Nephron (organoid): ENCODE results near the gene MAGEC1.
"Not testable (repeated sequence)": the region's sequence is repeated elsewhere in the genome, so short reads cannot be mapped to it uniquely, and the experiment has no call there.

Experiments
- H3K27ac Mint-ChIP-seq, 3 experiments: 2 replicates each; pipeline ENCODE4 v1.8.0; 2020; ENCODE audit warnings: mixed read lengths in 3 of 3, mild to moderate bottlenecking in 2 of 3, moderate library complexity in 1 of 3
- H3K27me3 Mint-ChIP-seq: 2 replicates; pipeline ENCODE4 v1.8.0; 2021; ENCODE audit warnings: low read depth, mild to moderate bottlenecking, moderate library complexity, mixed read lengths
- H3K36me3 Mint-ChIP-seq: 2 replicates; pipeline ENCODE4 v1.8.0; 2020; ENCODE audit warnings: low read depth, mixed read lengths
- H3K4me1 Mint-ChIP-seq: 2 replicates; pipeline ENCODE4 v1.8.0; 2020; ENCODE audit warnings: mixed read lengths
- H3K4me3 Mint-ChIP-seq, 3 experiments: 2 replicates each; pipeline ENCODE4 v1.8.0; 2020; ENCODE audit warnings: mild to moderate bottlenecking in 3 of 3, mixed read lengths in 3 of 3, moderate library complexity in 2 of 3
- H3K9me3 Mint-ChIP-seq: 2 replicates; pipeline ENCODE4 v1.8.0; 2020; ENCODE audit warnings: mixed read lengths
- TF ChIP-seq, protein P1 (sequence below), 3 experiments: fragments of 200-600 bp; sonication (generic); IDR thresholded peaks; one replicate each; pipeline ENCODE4 v1.5.0; 2021; ENCODE audit warnings: antibody characterized with exemption in 3 of 3; ENCODE audit not compliant: unreplicated experiment in 3 of 3

Gene MAGEC1

DNA sequence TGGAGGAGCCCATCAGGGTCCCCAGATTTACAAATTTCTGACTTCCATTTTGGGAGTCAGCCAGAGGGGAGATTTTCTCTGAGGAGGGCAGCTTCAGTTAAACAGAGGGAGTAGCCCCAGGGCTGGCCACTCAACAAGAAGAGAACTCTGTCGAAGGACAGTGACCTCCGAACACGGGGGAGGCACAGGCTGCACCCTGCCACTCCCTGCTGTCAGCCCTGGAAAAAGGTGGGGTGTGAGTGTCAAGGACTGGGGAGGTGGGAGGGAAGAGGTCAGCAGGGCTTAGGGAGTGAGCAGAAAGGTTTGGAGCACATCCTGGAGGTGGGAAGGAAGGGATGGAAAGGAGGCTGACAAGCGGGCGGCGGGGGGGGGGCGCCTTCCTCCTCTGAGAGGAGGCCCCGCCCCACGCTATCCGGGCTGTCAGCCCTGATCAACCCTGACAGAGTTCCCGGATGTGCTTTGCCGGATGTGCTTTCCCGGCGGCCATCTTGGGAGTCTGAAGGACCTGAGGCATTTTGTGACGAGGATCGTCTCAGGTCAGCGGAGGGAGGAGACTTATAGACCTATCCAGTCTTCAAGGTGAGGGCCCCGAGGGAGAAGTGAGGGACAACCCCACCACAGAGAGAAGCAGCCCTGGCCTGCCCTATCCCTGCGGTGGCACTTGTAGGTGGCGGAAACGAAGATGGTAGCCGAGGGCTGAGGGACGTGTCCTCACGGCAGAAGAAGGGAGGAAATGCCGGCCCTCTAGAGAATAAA is at the start of gene MAGEC1:
Gene MAGEC1, plus strand, starts transcription at position 495 of the 756 bp plus-strand sequence. CDS start 1,179 bp downstream, outside the sequence.
- no peaks in the 10 kb centered on the region for H3K27me3 Mint-ChIP-seq
- peaks cover 35% of the 10 kb centered on the region for H3K9me3 Mint-ChIP-seq
- no peaks in the 10 kb centered on the region for H3K4me1 Mint-ChIP-seq
- TF ChIP-seq, protein P1, sequence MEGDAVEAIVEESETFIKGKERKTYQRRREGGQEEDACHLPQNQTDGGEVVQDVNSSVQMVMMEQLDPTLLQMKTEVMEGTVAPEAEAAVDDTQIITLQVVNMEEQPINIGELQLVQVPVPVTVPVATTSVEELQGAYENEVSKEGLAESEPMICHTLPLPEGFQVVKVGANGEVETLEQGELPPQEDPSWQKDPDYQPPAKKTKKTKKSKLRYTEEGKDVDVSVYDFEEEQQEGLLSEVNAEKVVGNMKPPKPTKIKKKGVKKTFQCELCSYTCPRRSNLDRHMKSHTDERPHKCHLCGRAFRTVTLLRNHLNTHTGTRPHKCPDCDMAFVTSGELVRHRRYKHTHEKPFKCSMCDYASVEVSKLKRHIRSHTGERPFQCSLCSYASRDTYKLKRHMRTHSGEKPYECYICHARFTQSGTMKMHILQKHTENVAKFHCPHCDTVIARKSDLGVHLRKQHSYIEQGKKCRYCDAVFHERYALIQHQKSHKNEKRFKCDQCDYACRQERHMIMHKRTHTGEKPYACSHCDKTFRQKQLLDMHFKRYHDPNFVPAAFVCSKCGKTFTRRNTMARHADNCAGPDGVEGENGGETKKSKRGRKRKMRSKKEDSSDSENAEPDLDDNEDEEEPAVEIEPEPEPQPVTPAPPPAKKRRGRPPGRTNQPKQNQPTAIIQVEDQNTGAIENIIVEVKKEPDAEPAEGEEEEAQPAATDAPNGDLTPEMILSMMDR (IDR thresholded peaks at IDR 0.05; ENCODE audit: unreplicated experiment in 3 of 3), result no peak
- no peak within 1 kb of the TSS for H3K27ac Mint-ChIP-seq
- H3K36me3 Mint-ChIP-seq, result peaks cover 6% of the 10 kb centered on the region
- no peak within 1 kb of the TSS for H3K4me3 Mint-ChIP-seq

GRCh38 chrX:141857479-141857878 is 46.2 kb upstream of the MAGEC1 start:
- Mint-ChIP-seq H3K27me3 (no peaks in the 10 kb centered on the region), H3K4me1 (no peaks in the 10 kb centered on the region), H3K4me3 (no peak overlapping the region), H3K9me3 (peaks cover 12% of the 10 kb centered on the region), H3K27ac (no peak overlapping the region), H3K36me3 (no peaks in the 10 kb centered on the region)
- TF ChIP-seq, protein P1 (IDR thresholded peaks at IDR 0.05; ENCODE audit: unreplicated experiment in 3 of 3), result no peak

GRCh38 chrX:141879616-141880015 is 24.1 kb upstream of the MAGEC1 start:
- TF ChIP-seq, protein P1 (IDR thresholded peaks at IDR 0.05; ENCODE audit: unreplicated experiment in 3 of 3), result no peak
- no peak overlapping the region for H3K27ac Mint-ChIP-seq
- peaks cover 4% of the 10 kb centered on the region for H3K27me3 Mint-ChIP-seq
- H3K4me1 Mint-ChIP-seq, result no peaks in the 10 kb centered on the region
- H3K36me3 Mint-ChIP-seq, result no peaks in the 10 kb centered on the region
- H3K9me3 Mint-ChIP-seq, result peaks cover 9% of the 10 kb centered on the region
- no peak overlapping the region for H3K4me3 Mint-ChIP-seq

- H3K27ac Mint-ChIP-seq, H3K4me1 Mint-ChIP-seq, H3K4me3 Mint-ChIP-seq, H3K27me3 Mint-ChIP-seq, H3K36me3 Mint-ChIP-seq: not testable (repeated sequence)
- peaks cover 16% of the 10 kb centered on the region for H3K9me3 Mint-ChIP-seq
Measured at GRCh38 chrX:141888811-141889210, 14.9 kb upstream of the MAGEC1 start.

DNA sequence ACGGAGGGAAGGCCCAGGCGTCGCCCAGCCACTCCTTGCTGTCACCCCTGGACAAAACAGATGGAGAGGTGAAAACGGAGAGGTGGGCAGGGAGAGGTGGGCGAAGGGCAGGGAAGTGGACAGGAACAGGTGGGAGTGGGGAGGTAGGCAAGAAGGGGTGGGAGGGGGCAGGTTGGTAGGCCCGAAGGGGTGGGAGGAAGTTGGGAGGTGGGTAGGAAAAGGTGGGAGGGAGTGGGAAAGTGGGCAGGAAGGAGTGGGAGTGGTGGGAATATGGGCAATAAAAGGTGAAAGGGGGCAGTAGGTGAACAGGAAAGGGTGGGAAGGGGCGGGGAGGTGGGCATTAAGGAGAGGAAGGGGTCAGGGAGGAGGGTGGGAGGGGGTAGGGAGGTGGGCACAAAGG is 9.0 kb upstream of the MAGEC1 start:
- H3K36me3 Mint-ChIP-seq, result no peaks in the 10 kb centered on the region
- no peaks in the 10 kb centered on the region for H3K4me1 Mint-ChIP-seq
- no peak overlapping the region for H3K27ac Mint-ChIP-seq
- H3K27me3 Mint-ChIP-seq, result no peaks in the 10 kb centered on the region
- H3K4me3 Mint-ChIP-seq, result no peak overlapping the region
- TF ChIP-seq, protein P1 (IDR thresholded peaks at IDR 0.05; ENCODE audit: unreplicated experiment in 3 of 3), result no peak
- H3K9me3 Mint-ChIP-seq, result peaks cover 11% of the 10 kb centered on the region

- TF ChIP-seq, protein P1 (IDR thresholded peaks at IDR 0.05; ENCODE audit: unreplicated experiment in 3 of 3), result no peak
- H3K27ac Mint-ChIP-seq, result no peak overlapping the region
Measured at GRCh38 chrX:141897690-141898089, 6.0 kb upstream of the MAGEC1 start.

More at GRCh38 chrX:141897690-141898089, 6.0 kb upstream of the MAGEC1 start:
- H3K4me1 Mint-ChIP-seq, result no peaks in the 10 kb centered on the region
- H3K9me3 Mint-ChIP-seq, result peaks cover 12% of the 10 kb centered on the region
- no peaks in the 10 kb centered on the region for H3K36me3 Mint-ChIP-seq
- no peak overlapping the region for H3K4me3 Mint-ChIP-seq
- H3K27me3 Mint-ChIP-seq, result no peaks in the 10 kb centered on the region
